PC-3 (cell line): Measurements from ENCODE around the gene MTMR6. TPM values are rescaled to one million over a fixed set of nuclear protein-coding genes. Genes with fewer than 3 reads are reported as not detected.

Experiments
- ATAC-seq: fragments of 200-7000 bp; cut with Tn5 transposase; 2 replicates; pipeline ENCODE4 v1.9.1; 2020; ENCODE audit warnings: mild to moderate bottlenecking, moderate library complexity
- BruUV-seq: library from RNA; stranded (reverse); fragments of 400-500 nt; replicated peaks from 2 replicates; lab custom pipeline; 2021; lab: Mats Ljungman, UMichigan
- CTCF ChIA-PET: fragments of 300-600 bp; sonication (Branson Sonifier 250); formaldehyde crosslinking; loops from one replicate; lab custom pipeline; 2022; ENCODE audit warnings: antibody characterized with exemption; lab: Charles Lee
- POLR2A ChIA-PET: fragments of 300-600 bp; sonication (Branson Sonifier 250); formaldehyde crosslinking; loops from one replicate; lab custom pipeline; 2022; ENCODE audit warnings: antibody characterized with exemption; ENCODE audit not compliant: unreplicated experiment; lab: Charles Lee
- DNase-seq: peaks from one replicate; pipeline ENCODE4 v3.0.0-alpha.2; 2015
- H2AFZ ChIP-seq: fragments of 300-600 bp; sonication (generic); 2 replicates; pipeline ENCODE4 v1.6.0; 2016; ENCODE audit warnings: antibody characterized with exemption, low read length
- H3F3A ChIP-seq: fragments of 300-600 bp; sonication (generic); one replicate; pipeline ENCODE4 v1.6.0; 2017; ENCODE audit warnings: antibody characterized with exemption, low read length, control low read depth, mild to moderate bottlenecking; ENCODE audit not compliant: unreplicated experiment
- H3K27ac ChIP-seq: fragments of 300-600 bp; sonication (generic); 2 replicates; pipeline ENCODE4 v1.5.1; 2016; ENCODE audit warnings: mild to moderate bottlenecking, low read length
- H3K27me3 ChIP-seq: fragments of 300-600 bp; sonication (generic); 2 replicates; pipeline ENCODE4 v1.6.1; 2016; ENCODE audit warnings: low read length, mixed read lengths
- H3K36me3 ChIP-seq: fragments of 300-600 bp; sonication (generic); 2 replicates; pipeline ENCODE4 v1.6.1; 2016; ENCODE audit warnings: low read depth, mixed run types, low read length, mixed read lengths
- H3K4me1 ChIP-seq: fragments of 300-600 bp; sonication (generic); 2 replicates; pipeline ENCODE4 v1.5.1; 2016; ENCODE audit warnings: low read length; ENCODE audit not compliant: insufficient read depth
- H3K4me2 ChIP-seq: fragments of 300-600 bp; sonication (generic); 2 replicates; pipeline ENCODE4 v1.6.0; 2016; ENCODE audit warnings: low read length
- H3K4me3 ChIP-seq: fragments of 300-600 bp; sonication (generic); 2 replicates; pipeline ENCODE4 v1.5.1; 2016; ENCODE audit warnings: mild to moderate bottlenecking, low read length, mixed read lengths
- H3K79me2 ChIP-seq: fragments of 300-600 bp; sonication (generic); 2 replicates; pipeline ENCODE4 v1.6.1; 2017; ENCODE audit warnings: low read length, mixed read lengths
- H3K9ac ChIP-seq: fragments of 300-600 bp; sonication (generic); 2 replicates; pipeline ENCODE4 v1.6.0; 2016; ENCODE audit warnings: mild to moderate bottlenecking, low read length
- H3K9me2 ChIP-seq: fragments of 300-600 bp; sonication (generic); replicated peaks from 2 replicates; pipeline ENCODE4 v1.6.1; 2016; ENCODE audit warnings: mixed run types, low read length, mixed read lengths
- H3K9me3 ChIP-seq: fragments of 300-600 bp; sonication (generic); 2 replicates; pipeline ENCODE4 v1.6.1; 2016; ENCODE audit warnings: low read length, mixed read lengths
- H4K20me1 ChIP-seq: fragments of 300-600 bp; sonication (generic); 2 replicates; pipeline ENCODE4 v1.6.1; 2016; ENCODE audit warnings: low read length, mixed read lengths
- CTCF ChIP-seq: fragments of 300-600 bp; sonication (generic); conservative IDR thresholded peaks from 2 replicates; pipeline ENCODE4 v1.5.1; 2017; ENCODE audit warnings: antibody characterized with exemption, low read depth, mild to moderate bottlenecking, low read length
- EZH2 ChIP-seq: fragments of 300-600 bp; sonication (generic); IDR thresholded peaks from one replicate; pipeline ENCODE4 v1.6.1; 2017; ENCODE audit warnings: antibody characterized with exemption, mild to moderate bottlenecking, low read length; ENCODE audit not compliant: unreplicated experiment
- EZH2phosphoT487 ChIP-seq: fragments of 300-600 bp; sonication (generic); IDR thresholded peaks from 2 replicates; pipeline ENCODE4 v1.6.1; 2018; ENCODE audit warnings: mild to moderate bottlenecking, antibody characterized with exemption, low read length, borderline replicate concordance
- intact Hi-C: fragments of 100-400 bp; cut with micrococcal nuclease; formaldehyde crosslinking; loops from 2 replicates; pipeline ENCODE4 v1.9.0; 2023
- total RNA-seq: library from RNA; depleted of rRNA; stranded (reverse); fragments of >200 nt; gene quantifications from 2 replicates; pipeline ENCODE4 v1.2.3, GENCODE V29; 2014

The MTMR6 gene
- total RNA-seq, 1 experiment from 2014 or later, result 10.5 TPM

GRCh38 chr13:25252225-25252624 lies 35.1 kb downstream of the MTMR6 start:
- intact Hi-C loops, result loop anchor here (2.0 to 5.0 kb wide), 2 partner anchors 35 to 49 kb away; partner anchors contain the start of genes MTMR6 and NUP58
- POLR2A ChIA-PET, result no interaction called here
- CTCF ChIA-PET, result no interaction called here

GRCh38 chr13:25249001-25249543 lies 38.2 kb downstream of the MTMR6 start:
- no peak overlapping the region for H3K4me3 ChIP-seq
- TF ChIP-seq CTCF (peak; percentile 73), EZH2 (no peak)
- H3K79me2 ChIP-seq, result no peaks in the 10 kb centered on the region
- BruUV-seq, result no TSS peak
- CTCF ChIA-PET, result interaction anchor here (0.8 kb wide), 1 partner anchor 135 kb away, joined by 3 read pairs; no protein-coding TSS in a partner anchor
- H3K27me3 ChIP-seq, result no peaks in the 10 kb centered on the region
- H4K20me1 ChIP-seq, result no peaks in the 10 kb centered on the region
- intact Hi-C loops, result no loop called here
- POLR2A ChIA-PET, result no interaction called here
- ATAC-seq, result peak; percentile 58
- H2AFZ ChIP-seq, result no peak overlapping the region
- H3K9me3 ChIP-seq, result no peaks in the 10 kb centered on the region
- no peak overlapping the region for H3K9ac ChIP-seq
- H3K4me1 ChIP-seq, result peaks cover 12% of the 10 kb centered on the region
- H3K27ac ChIP-seq, result no peak overlapping the region
- peak; percentile 52 for DNase-seq
- H3K4me2 ChIP-seq, result no peak overlapping the region
- H3F3A ChIP-seq, result no peaks in the 10 kb centered on the region
- H3K9me2 ChIP-seq, result no peaks in the 10 kb centered on the region
- H3K36me3 ChIP-seq, result peaks cover 5% of the 10 kb centered on the region

More at GRCh38 chr13:25252225-25252624, 35.1 kb downstream of the MTMR6 start:
- DNase-seq, result no peak
- H3K27ac ChIP-seq, result no peak overlapping the region
- no peaks in the 10 kb centered on the region for H3K27me3 ChIP-seq
- no TSS peak for BruUV-seq
- TF ChIP-seq CTCF (no peak), EZH2 (no peak), EZH2phosphoT487 (no peak)
- no peaks in the 10 kb centered on the region for H3K9me3 ChIP-seq
- H3K9me2 ChIP-seq, result no peaks in the 10 kb centered on the region
- no peak for ATAC-seq
- no peak overlapping the region for H2AFZ ChIP-seq
- H3K36me3 ChIP-seq, result peaks cover 11% of the 10 kb centered on the region
- H3F3A ChIP-seq, result no peaks in the 10 kb centered on the region
- peaks cover 21% of the 10 kb centered on the region for H3K4me1 ChIP-seq
- no peaks in the 10 kb centered on the region for H4K20me1 ChIP-seq
- no peak overlapping the region for H3K4me2 ChIP-seq
- H3K79me2 ChIP-seq, result no peaks in the 10 kb centered on the region
- H3K4me3 ChIP-seq, result no peak overlapping the region
- no peak overlapping the region for H3K9ac ChIP-seq

GRCh38 chr13:25248071-25248470 lies 39.2 kb downstream of the MTMR6 start:
- Histone ChIP-seq H3K79me2 (no peaks in the 10 kb centered on the region), H3K27me3 (no peaks in the 10 kb centered on the region), H3K9me3 (no peaks in the 10 kb centered on the region), H3K36me3 (peaks cover 5% of the 10 kb centered on the region), H3K4me1 (peaks cover 2% of the 10 kb centered on the region), H3K9me2 (no peaks in the 10 kb centered on the region), H4K20me1 (no peaks in the 10 kb centered on the region), H3F3A (no peaks in the 10 kb centered on the region), H3K4me3 (no peak overlapping the region), H2AFZ (no peak overlapping the region), H3K4me2 (no peak overlapping the region), H3K9ac (no peak overlapping the region), H3K27ac (no peak overlapping the region)
- TF ChIP-seq CTCF (no peak), EZH2 (no peak), EZH2phosphoT487 (no peak)
- ChIA-PET POLR2A (no interaction called here), CTCF (no interaction called here)
- intact Hi-C loops, result no loop called here
- no peak for ATAC-seq
- no peak for DNase-seq
- no TSS peak for BruUV-seq
